GM10847 (cell line): Measurements from ENCODE around the gene EPC1.

Experiments used
- POLR2A ChIP-seq: IDR thresholded peaks from 2 replicates; pipeline ENCODE4 v1.6.1; 2011; ENCODE audit not compliant: insufficient read length; ENCODE audit errors: extremely low read depth

The EPC1 gene

GRCh38 chr10:32237644-32238345 lies 109.2 kb downstream of the EPC1 start:
- no peak for TF ChIP-seq POLR2A

GRCh38 chr10:32234471-32234870 lies 112.5 kb downstream of the EPC1 start:
- no peak for TF ChIP-seq POLR2A

GRCh38 chr10:32232378-32232777 lies 114.6 kb downstream of the EPC1 start:
- TF ChIP-seq POLR2A, result no peak

- no peak for TF ChIP-seq POLR2A
These were observed 117.8 kb downstream of the EPC1 start for GRCh38 chr10:32229170-32229569.

GRCh38 chr10:32227802-32228201 lies 119.2 kb downstream of the EPC1 start:
- TF ChIP-seq POLR2A, result no peak

GRCh38 chr10:32226624-32227023 lies 120.3 kb downstream of the EPC1 start:
- TF ChIP-seq POLR2A, result no peak

GRCh38 chr10:32225976-32226375 lies 121.0 kb downstream of the EPC1 start:
- TF ChIP-seq POLR2A, result no peak
